GM21381 (cell line): Measurements from ENCODE around the gene JAG1.

Experiments used
- ATAC-seq: cut with Tn5 transposase; IDR thresholded peaks from one replicate; pipeline ENCODE4 v1.9.1; 2021; ENCODE audit warnings: mild to moderate bottlenecking, moderate library complexity; ENCODE audit not compliant: unreplicated experiment

The JAG1 gene

GRCh38 chr20:10699941-10700340, 26.1 kb upstream of the JAG1 start:
- ATAC-seq: no peak

GRCh38 chr20:10699489-10699888, 25.7 kb upstream of the JAG1 start:
- ATAC-seq: no peak

- no peak for ATAC-seq
These were observed 22.9 kb upstream of the JAG1 start for GRCh38 chr20:10696650-10697049.

GRCh38 chr20:10689385-10689784, 15.6 kb upstream of the JAG1 start:
- ATAC-seq: no peak

- no peak for ATAC-seq
These were observed 14.1 kb upstream of the JAG1 start for GRCh38 chr20:10687895-10688294.

- no peak for ATAC-seq
These were observed 12.7 kb upstream of the JAG1 start for GRCh38 chr20:10686356-10687133.

- no peak for ATAC-seq
These were observed 9.7 kb upstream of the JAG1 start for GRCh38 chr20:10683537-10683936.

- no peak for ATAC-seq
These were observed 9.1 kb upstream of the JAG1 start for GRCh38 chr20:10682939-10683338.

GRCh38 chr20:10681494-10681893, 7.7 kb upstream of the JAG1 start:
- no peak for ATAC-seq

- no peak for ATAC-seq
These were observed 6.8 kb upstream of the JAG1 start for GRCh38 chr20:10680571-10680970.

GRCh38 chr20:10679269-10679668, 5.5 kb upstream of the JAG1 start:
- ATAC-seq: no peak

GRCh38 chr20:10676518-10676917, 2.7 kb upstream of the JAG1 start:
- ATAC-seq: no peak

GRCh38 chr20:10675450-10675848, 1.6 kb upstream of the JAG1 start:
- ATAC-seq: no peak

- ATAC-seq: peak; percentile 38
These were observed 1.1 kb upstream of the JAG1 start for GRCh38 chr20:10674684-10675449.

- no peak for ATAC-seq
These were observed 490 bp downstream of the JAG1 start for GRCh38 chr20:10673176-10673841.

GRCh38 chr20:10672624-10673127, 1.1 kb downstream of the JAG1 start:
- no peak for ATAC-seq

- no peak for ATAC-seq
These were observed 1.7 kb downstream of the JAG1 start for GRCh38 chr20:10671919-10672623.

GRCh38 chr20:10671221-10671918, 2.4 kb downstream of the JAG1 start:
- ATAC-seq: peak; percentile 25

GRCh38 chr20:10670501-10671220, 3.1 kb downstream of the JAG1 start:
- ATAC-seq: peak; percentile 24
